ENCODE measurements around the gene RSPO1.

The RSPO1 gene

DNA sequence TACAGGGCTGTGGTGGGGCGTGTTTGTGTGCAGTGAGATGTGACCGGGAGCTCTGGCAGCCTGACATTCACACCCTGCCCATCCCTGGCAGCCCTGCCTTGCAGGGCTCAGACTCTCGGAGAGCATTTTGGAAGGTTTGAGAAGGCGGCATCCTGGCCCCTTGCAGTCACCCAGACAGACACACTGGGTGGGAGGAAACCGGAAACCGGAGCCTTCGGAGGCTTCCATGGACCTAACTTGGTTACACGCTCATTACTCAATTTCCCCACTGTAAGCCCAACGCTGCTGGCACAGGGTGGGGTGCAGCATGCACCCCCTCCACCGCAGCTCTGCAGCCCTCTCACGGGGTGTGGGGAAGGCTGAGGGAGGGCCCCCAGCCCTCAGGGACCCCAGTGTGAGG, 22.2 kb upstream of the RSPO1 start:
- no peak for DNase-seq (ENCODE audit: low read depth in 2 of 2)

- no peak for DNase-seq (ENCODE audit: low read depth in 2 of 2)
Observed at GRCh38 chr1:37656026-37656425, 21.3 kb upstream of the RSPO1 start.

GRCh38 chr1:37655274-37655673, 20.6 kb upstream of the RSPO1 start:
- DNase-seq (ENCODE audit: low read depth in 2 of 2) = no peak

DNA sequence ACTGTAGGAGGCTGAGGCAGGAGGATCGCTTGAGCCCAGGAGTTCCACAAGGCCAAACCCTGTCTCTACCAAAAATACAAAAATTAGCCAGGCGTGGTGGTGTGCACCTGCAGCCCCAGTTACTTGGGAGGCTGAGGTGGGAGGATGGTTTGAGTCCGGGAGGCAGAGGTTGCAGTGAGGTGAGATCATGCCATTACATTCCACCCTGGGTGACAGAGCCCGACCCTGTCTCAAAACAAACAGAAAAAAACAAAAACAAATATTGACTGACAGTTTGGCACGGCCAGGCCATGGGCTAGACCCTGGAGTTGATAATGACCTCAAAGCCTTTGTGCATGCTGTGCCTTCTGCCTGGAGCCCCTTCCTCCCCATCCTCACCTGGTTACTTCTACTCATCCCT, 19.2 kb upstream of the RSPO1 start:
- no peak for DNase-seq (ENCODE audit: low read depth in 2 of 2)

- no peak for DNase-seq (ENCODE audit: low read depth in 2 of 2)
Observed at GRCh38 chr1:37652976-37653375, 18.3 kb upstream of the RSPO1 start.

GRCh38 chr1:37651803-37652202, 17.1 kb upstream of the RSPO1 start:
- no peak for DNase-seq (ENCODE audit: low read depth in 2 of 2)

- no peak for DNase-seq (ENCODE audit: low read depth in 2 of 2)
Observed at GRCh38 chr1:37650721-37651120, 16.0 kb upstream of the RSPO1 start.

DNA sequence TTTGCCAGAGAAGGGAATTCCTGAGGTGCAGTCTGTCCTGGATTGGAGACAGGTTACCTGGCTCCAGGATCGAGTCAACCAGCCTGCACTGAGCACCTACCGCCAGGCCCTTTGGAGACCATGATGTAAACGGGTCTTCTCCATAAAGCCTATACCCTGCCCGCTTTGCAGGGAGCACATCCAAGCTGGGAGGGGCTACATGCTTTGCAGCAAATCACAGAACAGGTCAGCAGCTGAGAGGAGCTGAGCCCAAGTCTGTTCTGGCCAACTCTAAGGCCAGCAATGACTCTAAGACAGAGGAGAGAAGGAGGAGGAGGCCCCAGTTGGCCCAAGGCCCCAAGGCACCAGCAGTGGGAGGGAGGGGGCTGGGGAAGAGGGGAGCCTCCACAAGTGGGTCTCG, 15.5 kb upstream of the RSPO1 start:
- DNase-seq (ENCODE audit: low read depth in 2 of 2) = no peak

DNA sequence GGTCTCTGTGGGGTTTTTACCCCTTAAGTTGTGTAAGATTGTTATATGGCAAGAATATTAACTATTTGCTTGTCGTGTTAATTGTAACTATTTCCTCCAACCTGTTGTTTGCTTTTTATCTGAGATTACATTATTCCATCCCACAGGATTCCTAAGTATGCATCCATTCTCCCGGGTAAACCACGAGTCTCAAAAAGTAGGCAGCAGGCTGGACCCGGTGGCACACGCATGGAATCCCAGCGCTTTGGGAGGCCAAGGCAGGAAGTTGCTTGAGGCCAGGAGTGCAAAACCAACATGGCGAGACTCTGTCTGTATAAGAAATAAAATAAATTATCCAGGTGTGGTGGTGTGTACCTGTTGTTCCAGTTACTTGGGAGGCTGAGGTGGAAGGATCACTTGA, 12.6 kb upstream of the RSPO1 start:
- no peak for DNase-seq (ENCODE audit: low read depth in 2 of 2)

GRCh38 chr1:37641059-37641458, 6.4 kb upstream of the RSPO1 start:
- no peak for DNase-seq (ENCODE audit: low read depth in 2 of 2)

DNA sequence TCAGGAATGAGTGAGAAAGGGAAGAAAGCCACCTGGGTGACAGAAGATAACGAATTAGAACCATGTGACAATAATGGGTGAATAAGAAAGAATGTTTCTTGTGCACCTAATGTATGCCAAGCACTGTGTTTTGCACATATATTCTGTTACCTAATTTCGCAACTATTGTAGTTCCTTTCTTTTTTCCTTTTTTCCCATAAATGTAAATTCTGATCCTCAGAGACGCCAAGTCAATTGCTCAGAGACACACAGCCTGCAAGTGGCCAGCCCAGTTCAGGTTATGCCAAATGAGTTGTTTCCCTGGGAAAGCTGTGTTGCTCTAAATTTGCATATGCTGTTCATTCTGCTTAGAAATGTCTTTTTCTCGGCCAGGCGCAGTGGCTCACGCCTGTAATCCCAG, 1.7 kb upstream of the RSPO1 start:
- no peak for DNase-seq (ENCODE audit: low read depth in 2 of 2)

- DNase-seq (ENCODE audit: low read depth in 2 of 2) = no peak
Observed at GRCh38 chr1:37634992-37635902, 555 bp upstream of the RSPO1 start.

- DNase-seq (ENCODE audit: low read depth in 2 of 2) = no peak
Observed at GRCh38 chr1:37633938-37634243, 801 bp downstream of the RSPO1 start.

- no peak for DNase-seq (ENCODE audit: low read depth in 2 of 2)
Observed at GRCh38 chr1:37633040-37633937, 1.4 kb downstream of the RSPO1 start.

GRCh38 chr1:37631036-37631435, 3.7 kb downstream of the RSPO1 start:
- DNase-seq (ENCODE audit: low read depth in 2 of 2) = no peak

DNA sequence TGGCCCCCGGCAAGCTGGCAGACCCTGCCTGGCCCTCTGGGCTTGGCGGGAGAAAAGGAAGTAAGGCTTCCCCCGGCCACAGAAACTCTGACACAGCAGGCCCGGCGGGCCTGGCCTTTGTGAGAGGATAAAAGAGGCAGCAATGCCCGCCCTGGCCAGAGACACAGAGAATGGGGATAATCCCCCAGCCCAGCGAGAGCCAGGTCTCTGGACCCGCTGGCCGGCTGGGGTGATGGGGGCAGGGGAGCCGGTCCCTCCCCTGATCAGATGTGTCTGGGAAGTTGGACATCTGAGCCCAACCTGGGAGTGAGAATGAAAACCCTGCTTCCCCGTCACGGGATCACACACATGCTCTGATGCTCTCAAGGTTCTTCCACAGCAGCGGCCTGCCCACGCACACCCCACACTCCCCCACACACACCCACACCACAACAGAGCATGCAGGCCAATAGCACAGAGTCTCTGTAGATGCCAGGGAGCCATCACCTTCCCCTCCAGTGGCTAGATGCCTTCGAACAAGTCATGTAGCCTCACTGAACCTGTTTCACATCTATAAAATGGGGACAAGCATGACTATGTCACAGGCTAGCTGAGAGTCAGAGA, 4.2 kb downstream of the RSPO1 start:
- no peak for DNase-seq (ENCODE audit: low read depth in 2 of 2)

DNA sequence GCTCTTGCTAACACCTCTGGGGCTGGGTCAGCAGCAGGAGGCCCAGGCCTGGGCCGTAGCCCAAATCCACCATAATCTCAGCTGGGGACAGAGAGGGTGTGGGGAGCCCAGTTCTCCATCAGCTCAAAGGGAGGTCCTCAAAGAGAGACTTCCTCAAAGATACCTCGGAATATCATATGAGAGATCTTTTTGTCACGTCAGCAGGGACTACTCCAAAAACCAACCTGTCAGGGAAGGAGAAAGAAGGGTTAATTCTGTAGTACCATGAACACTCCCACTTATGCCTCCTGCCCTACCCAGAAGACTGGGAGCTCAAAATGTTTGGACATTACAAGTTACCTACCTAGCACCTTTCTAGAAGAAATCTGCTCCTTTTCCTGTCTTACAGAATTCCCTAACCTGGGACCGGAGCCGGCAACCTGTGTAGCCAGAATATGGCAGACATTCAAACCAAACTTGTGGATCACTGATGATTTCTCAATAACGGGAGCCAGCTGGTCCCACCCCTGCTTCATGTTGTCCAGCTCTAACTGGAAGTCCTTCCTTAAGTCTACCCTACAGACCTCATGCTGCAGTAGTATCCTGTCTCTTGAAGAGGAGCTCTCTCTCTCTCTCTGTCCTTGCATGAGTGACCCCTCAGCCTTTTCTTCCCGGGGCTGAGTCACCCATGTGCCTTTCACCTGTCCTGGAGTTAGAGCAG, 4.8 kb downstream of the RSPO1 start:
- DNase-seq (ENCODE audit: low read depth in 2 of 2) = no peak

DNA sequence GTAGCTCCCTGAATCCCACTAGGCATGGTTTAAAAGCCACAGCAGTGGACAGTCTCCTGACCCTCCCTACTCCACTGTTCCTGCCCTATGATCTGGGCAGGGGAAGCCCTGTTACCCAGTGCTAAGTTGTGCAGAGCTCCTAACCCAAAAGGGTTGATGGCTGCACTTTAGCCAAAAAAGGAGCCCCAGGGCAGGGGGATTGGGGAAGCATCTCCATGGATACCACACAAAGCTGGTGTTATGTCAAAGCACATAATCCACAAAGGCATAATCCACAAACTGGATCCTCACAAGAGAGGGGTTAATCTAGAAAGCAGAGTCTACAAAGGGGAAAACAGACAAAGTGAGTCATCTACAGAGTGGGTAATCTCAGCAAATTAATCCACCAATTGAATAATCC, 5.7 kb downstream of the RSPO1 start:
- no peak for DNase-seq (ENCODE audit: low read depth in 2 of 2)

DNA sequence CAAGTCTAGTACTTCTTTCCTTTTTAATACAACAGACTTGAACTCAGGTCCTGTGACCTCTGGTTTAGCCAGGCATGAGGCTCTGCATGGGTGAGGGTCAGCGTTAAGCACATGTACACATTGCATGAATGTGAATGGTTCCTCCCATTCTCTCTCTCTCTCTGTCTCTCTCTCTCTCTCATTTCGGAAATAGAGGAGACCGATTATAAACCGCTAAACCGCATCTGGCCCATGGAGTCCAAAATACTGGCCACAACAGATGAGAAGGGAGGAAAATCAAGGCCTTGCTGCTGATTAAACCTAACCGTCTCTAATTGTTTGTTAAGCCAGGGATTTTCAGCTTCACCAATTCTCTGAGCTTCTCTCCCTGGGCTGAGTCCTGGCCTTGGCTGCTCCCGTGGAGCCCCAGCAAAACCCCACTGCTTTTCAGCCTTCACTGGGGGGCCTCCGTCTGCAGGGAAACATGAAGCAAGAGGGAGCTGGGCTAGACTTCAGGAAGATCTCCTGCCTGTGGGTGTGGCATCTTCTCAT, 6.6 kb downstream of the RSPO1 start:
- DNase-seq (ENCODE audit: low read depth in 2 of 2) = no peak

DNA sequence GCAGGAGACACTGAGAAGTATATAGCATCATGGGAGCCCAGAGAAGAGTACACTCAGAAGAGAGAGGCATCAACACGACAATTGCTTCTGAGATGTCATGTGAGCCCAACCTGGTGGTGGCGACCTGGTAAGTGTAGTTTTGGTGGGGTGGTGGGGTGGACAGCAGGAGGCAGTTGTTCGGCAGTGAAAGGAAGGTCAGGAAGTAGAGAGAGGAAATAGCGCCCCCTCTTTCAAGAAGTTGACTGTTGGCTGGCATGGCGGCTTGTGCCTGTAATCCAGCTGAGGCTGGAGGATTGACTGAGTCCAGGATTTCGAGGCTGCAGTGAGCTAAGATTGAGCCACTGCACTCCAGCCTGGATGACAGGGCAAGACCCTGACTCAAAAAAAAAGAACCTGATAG, 12.6 kb downstream of the RSPO1 start:
- no peak for DNase-seq (ENCODE audit: low read depth in 2 of 2)

DNA sequence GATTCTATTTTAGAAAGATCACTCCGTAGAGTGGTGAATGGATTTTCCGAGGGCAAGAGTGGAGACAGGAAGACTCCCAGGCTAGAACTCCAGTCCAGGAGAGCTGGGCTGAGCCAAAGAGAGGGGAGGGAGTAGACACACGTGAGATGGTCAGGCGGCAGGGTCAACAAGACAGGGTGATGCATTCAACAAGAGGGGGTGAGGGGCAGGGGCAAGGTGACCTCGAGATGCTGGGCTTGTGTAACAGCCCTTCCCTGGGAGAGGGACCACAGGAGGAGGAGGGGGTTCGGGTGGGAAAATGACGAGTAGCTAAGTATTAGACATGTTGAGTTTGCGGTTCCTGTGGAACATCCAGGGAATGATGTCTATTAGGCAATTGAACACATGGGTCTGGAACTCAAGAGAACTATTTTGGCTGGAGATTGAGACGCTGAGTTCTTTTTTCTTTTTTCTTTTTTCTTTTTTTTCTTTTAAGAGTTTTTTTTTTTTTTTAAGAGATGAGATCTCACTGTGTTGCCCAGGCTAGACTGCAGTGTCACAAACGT, 13.3 kb downstream of the RSPO1 start:
- no peak for DNase-seq (ENCODE audit: low read depth in 2 of 2)
